ENCODE results near the gene OSBPL7. TPM values are rescaled to one million over a fixed set of nuclear protein-coding genes. Genes with fewer than 3 reads are reported as not detected.
"Not testable (repeated sequence)": the region's sequence is repeated elsewhere in the genome, so short reads cannot be mapped to it uniquely, and the experiment has no call there.

Gene OSBPL7
- total RNA-seq, 2 donors from 2014 or later = 23.7 to 29.9 TPM

DNA sequence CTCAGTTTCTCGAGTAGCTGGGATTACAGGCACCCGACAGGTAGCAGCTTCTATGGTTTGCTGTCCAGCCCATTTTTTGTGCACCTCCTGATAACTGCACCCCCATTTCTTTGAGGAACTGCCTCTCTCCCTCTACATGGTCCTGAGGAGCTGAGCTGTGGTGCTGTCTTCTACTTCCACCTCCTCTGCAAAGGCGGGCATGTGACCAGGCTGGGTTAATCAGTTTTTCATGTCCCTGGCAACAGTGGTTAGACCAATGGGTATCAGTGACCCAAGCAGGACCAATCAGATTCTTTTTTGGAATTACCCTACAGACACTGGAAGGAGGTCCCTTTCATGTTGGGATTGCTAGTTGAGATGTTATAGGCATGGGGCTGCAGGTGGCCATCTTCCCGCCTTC lies 47.3 kb downstream of the OSBPL7 start:
- Mint-ChIP-seq H3K9me3 (no peaks in the 10 kb centered on the region), H3K36me3 (peaks cover 0 to 12% of the 10 kb centered on the region in 2 donors), H3K27ac (no peak overlapping the region)
- DNase-seq (ENCODE audit: low spot score in 2 of 2) (no peak), ATAC-seq (no peak)

DNA sequence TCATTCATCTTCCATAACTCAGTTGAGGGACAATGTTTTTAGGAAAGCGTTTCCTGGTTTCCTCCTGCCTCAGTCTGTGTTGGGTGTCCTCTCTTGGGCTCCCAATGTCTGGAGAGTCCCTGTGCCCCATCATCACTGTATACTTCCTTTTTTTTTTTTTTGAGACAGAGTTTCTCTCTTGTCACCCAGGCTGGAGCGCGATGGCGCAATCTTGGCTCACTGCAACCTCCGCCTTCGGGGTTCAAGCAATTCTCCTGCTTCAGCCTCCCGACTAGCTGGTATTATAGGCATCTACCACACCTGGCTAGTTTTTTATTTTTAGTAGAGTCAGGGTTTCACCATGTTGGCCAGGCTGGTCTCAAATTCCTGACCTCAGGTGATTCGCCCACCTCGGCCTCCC lies 47.9 kb downstream of the OSBPL7 start:
- not testable (repeated sequence) for H3K27ac Mint-ChIP-seq; H3K9me3 Mint-ChIP-seq; DNase-seq (ENCODE audit: low spot score in 2 of 2); ATAC-seq
- peaks cover 0 to 15% of the 10 kb centered on the region in 2 donors for H3K36me3 Mint-ChIP-seq

GRCh38 chr17:47763913-47764582 lies 57.5 kb downstream of the OSBPL7 start:
- peaks cover 4 to 13% of the 10 kb centered on the region in 2 donors for H3K36me3 Mint-ChIP-seq
- peaks cover 0 to 12% of the 10 kb centered on the region in 2 donors for H3K9me3 Mint-ChIP-seq
- ATAC-seq (peak; percentile 86 to 92), DNase-seq (ENCODE audit: low spot score in 2 of 2) (no peak)
- no peak overlapping the region for H3K27ac Mint-ChIP-seq

- Mint-ChIP-seq H3K27ac (no peak overlapping the region), H3K36me3 (peaks cover 0 to 13% of the 10 kb centered on the region in 2 donors), H3K9me3 (peaks cover 0 to 12% of the 10 kb centered on the region in 2 donors)
- DNase-seq (ENCODE audit: low spot score in 2 of 2) (no peak), ATAC-seq (no peak)
These were observed 58.9 kb downstream of the OSBPL7 start for GRCh38 chr17:47762728-47763127.

DNA sequence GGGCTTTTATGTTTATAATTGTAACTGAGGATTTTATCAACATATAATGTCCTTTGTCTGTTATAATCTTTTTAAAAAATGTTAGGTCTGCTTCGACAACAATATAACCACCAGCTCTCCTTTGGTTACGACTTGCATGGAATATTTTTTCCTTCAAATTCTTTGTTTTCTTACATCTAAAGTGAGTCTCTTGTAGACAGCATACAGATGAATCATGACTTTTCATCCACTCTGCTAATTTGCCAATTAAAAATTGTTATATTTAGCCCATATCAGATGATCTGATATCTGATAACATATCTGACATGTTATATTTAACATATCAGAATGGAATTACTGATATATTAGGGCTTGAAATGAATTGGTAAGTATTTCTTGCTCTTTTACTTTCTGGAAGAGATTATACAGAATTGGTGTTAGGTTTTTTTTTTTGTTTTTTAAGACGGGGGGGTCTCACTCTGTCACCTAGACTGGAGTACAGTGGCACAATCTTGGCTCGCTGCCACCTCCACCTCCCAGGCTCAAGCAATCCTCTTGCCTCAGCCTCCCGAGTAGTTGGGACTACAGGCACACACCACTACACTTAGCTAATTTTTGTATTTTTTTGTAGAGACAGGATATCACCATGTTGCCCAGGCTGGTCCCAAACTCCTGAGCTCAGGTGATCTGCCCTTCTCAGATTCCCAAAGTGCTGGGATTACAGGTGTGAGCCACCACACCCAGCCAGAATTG lies 61.0 kb downstream of the OSBPL7 start:
- H3K27ac Mint-ChIP-seq = no peak overlapping the region
- no peak for ATAC-seq
- no peak for DNase-seq (ENCODE audit: low spot score in 2 of 2)
- peaks cover 0 to 13% of the 10 kb centered on the region in 2 donors for H3K36me3 Mint-ChIP-seq
- H3K9me3 Mint-ChIP-seq = peaks cover 0 to 12% of the 10 kb centered on the region in 2 donors

DNA sequence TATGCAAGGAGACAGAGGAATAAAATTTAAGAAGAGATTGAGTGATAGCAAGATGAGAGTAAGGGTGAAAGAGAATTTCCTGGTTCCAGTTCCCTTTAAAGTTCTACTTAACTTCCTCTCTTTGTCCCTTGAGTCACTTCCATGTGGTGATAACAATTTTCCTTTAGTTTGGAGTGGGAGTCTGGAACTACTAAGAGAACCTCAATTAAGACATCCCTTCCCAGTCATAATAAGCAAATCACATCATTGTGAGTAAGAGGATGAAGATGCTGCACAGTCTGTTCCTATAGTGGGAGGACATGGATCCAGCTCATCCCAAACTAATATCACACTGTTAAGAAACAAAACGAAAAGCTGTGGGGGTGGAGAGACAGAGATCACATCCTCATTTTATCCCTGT lies 64.2 kb downstream of the OSBPL7 start:
- no peak for DNase-seq (ENCODE audit: low spot score in 2 of 2)
- Mint-ChIP-seq H3K27ac (no peak overlapping the region), H3K36me3 (peaks cover 0 to 6% of the 10 kb centered on the region in 2 donors), H3K9me3 (no peaks in the 10 kb centered on the region)
- no peak for ATAC-seq

Other genes starting within 250 kb of the OSBPL7 start
- 100 to 1,000 TPM; 560 to 601 TPM for gene KPNB1, start 171.9 kb downstream of the OSBPL7 start, total RNA-seq
- 10 to 100 TPM; 15.4 to 21.4 TPM for gene TBKBP1, start 127.6 kb downstream of the OSBPL7 start, total RNA-seq
- 10 to 100 TPM; 39.6 to 73.5 TPM for gene TBX21, start 88.6 kb downstream of the OSBPL7 start, total RNA-seq
- 10 to 100 TPM; 68.7 to 84.1 TPM for gene MRPL10, start 9.7 kb upstream of the OSBPL7 start, total RNA-seq
- under 1 TPM; 0.46 to 0.60 TPM for gene LRRC46, start 9.9 kb upstream of the OSBPL7 start, total RNA-seq
- gene SCRN2, start 19.5 kb upstream of the OSBPL7 start, total RNA-seq = 10 to 100 TPM; 30.9 to 34.8 TPM
- under 1 TPM; 0.16 to 0.23 TPM for gene SP6, start 29.4 kb upstream of the OSBPL7 start, total RNA-seq
- gene SP2, start 74.4 kb upstream of the OSBPL7 start, total RNA-seq = 10 to 100 TPM; 16.4 to 28.9 TPM
- 10 to 100 TPM; 38.3 to 40.0 TPM for gene PNPO, start 119.8 kb upstream of the OSBPL7 start, total RNA-seq
- gene PRR15L, start 136.1 kb upstream of the OSBPL7 start, total RNA-seq = not detected
- gene CDK5RAP3, start 149.3 kb upstream of the OSBPL7 start, total RNA-seq = 100 to 1,000 TPM; 185 to 221 TPM
- 1 to 10 TPM; 1.3 to 3.6 TPM for gene COPZ2, start 216.0 kb upstream of the OSBPL7 start, total RNA-seq
- gene NFE2L1, start 226.6 kb upstream of the OSBPL7 start, total RNA-seq = 10 to 100 TPM; 81.9 to 92.5 TPM